Kidney (tissue), 14 donors: ENCODE measurements around the gene FCN1. TPM values are rescaled to one million over a fixed set of nuclear protein-coding genes. Genes with fewer than 3 reads are reported as not detected.

ENCODE experiments used
- DNase-seq, 5 donors: peaks; one replicate each; pipeline ENCODE4 v3.0.0-alpha.2; 2013 to 2020
- FAIRE-seq: peaks from 2 replicates; lab custom pipeline; 2012; peaks lifted over from hg19 to GRCh38; lab: Jason Lieb, UNC
- H3K27ac ChIP-seq, 2 donors: one replicate each; pipeline ENCODE4 v1.7.0; 2013; ENCODE audit warnings: low read depth in 2 of 2, low read length in 2 of 2, inconsistent platforms in 1 of 2
- H3K27me3 ChIP-seq: one replicate; pipeline ENCODE4 v1.7.1; 2013; ENCODE audit warnings: low read length, inconsistent platforms; ENCODE audit not compliant: control insufficient read depth, insufficient read depth
- H3K36me3 ChIP-seq, 3 donors: one replicate each; pipeline versions ENCODE4 v1.7.0 to v1.7.1; 2013; ENCODE audit warnings: low read length in 3 of 3, control low read depth in 1 of 3, inconsistent platforms in 1 of 3; ENCODE audit not compliant: insufficient read depth in 3 of 3, control insufficient read depth in 2 of 3
- H3K4me1 ChIP-seq, 3 donors: one replicate each; pipeline versions ENCODE4 v1.7.0 to v1.7.1; 2013; ENCODE audit warnings: low read length in 3 of 3, inconsistent platforms in 1 of 3, low read depth in 1 of 3; ENCODE audit not compliant: control insufficient read depth in 2 of 3, insufficient read depth in 2 of 3
- H3K4me3 ChIP-seq, 3 donors: one replicate each; pipeline versions ENCODE4 v1.7.0 to v1.8.1; 2013; ENCODE audit warnings: low read length in 3 of 3, control low read depth in 1 of 3, inconsistent platforms in 1 of 3
- H3K9ac ChIP-seq, 3 donors: one replicate each; pipeline versions ENCODE4 v1.7.0 to v1.7.1; 2013; ENCODE audit warnings: low read length in 3 of 3, control low read depth in 1 of 3, inconsistent platforms in 1 of 3
- H3K9me3 ChIP-seq, 3 donors: one replicate each; pipeline versions ENCODE4 v1.7.0 to v1.7.1; 2013; ENCODE audit warnings: low read length in 3 of 3, control low read depth in 1 of 3, inconsistent platforms in 1 of 3; ENCODE audit not compliant: control insufficient read depth in 2 of 3, insufficient read depth in 1 of 3
- intact Hi-C: fragments of 100-400 bp; cut with DNase I; formaldehyde crosslinking; loops from one replicate; pipeline ENCODE4 v1.11.1; 2022
- polyA plus RNA-seq: library from polyadenylated mRNA; stranded (reverse); fragments of 350-450 nt; fragmentation: Illumina TruSeq; extraction: RNeasy Lipid Tissue Mini Kit (QIAGEN cat#74804); gene quantifications from one replicate; pipeline ENCODE4 v1.2.3, GENCODE V29; 2014; ENCODE audit warnings: low read depth, low replicate concordance; ENCODE audit not compliant: insufficient read depth
- total RNA-seq: library from RNA; stranded (reverse); fragmentation: NEBNext Ultra II Directional; extraction: Animal tissue kit (Norgen Biotek cat#: 25700); gene quantifications from one replicate; pipeline ENCODE4 v1.2.1, GENCODE V29; 2021
- TF ChIP-seq, protein P1 (sequence below): IDR thresholded peaks from 3 replicates; pipeline ENCODE4 v1.5.1; 2012; ENCODE audit warnings: mild to moderate bottlenecking, moderate library complexity, borderline replicate concordance; ENCODE audit not compliant: insufficient read depth; ENCODE audit errors: extremely low read depth
- donor health status: control.
- donor health status: control.
- donor health status: control.
- donor health status: control.
- donor health status: control.
- donor health status: DM: yes; HTN: yes; CAD: no.
- donor health status: Normal renal cell carcinoma (clear cell type).

Gene FCN1
- total and polyA plus RNA-seq, 2 donors from 2014 or later = 3.2 to 13.0 TPM

DNA sequence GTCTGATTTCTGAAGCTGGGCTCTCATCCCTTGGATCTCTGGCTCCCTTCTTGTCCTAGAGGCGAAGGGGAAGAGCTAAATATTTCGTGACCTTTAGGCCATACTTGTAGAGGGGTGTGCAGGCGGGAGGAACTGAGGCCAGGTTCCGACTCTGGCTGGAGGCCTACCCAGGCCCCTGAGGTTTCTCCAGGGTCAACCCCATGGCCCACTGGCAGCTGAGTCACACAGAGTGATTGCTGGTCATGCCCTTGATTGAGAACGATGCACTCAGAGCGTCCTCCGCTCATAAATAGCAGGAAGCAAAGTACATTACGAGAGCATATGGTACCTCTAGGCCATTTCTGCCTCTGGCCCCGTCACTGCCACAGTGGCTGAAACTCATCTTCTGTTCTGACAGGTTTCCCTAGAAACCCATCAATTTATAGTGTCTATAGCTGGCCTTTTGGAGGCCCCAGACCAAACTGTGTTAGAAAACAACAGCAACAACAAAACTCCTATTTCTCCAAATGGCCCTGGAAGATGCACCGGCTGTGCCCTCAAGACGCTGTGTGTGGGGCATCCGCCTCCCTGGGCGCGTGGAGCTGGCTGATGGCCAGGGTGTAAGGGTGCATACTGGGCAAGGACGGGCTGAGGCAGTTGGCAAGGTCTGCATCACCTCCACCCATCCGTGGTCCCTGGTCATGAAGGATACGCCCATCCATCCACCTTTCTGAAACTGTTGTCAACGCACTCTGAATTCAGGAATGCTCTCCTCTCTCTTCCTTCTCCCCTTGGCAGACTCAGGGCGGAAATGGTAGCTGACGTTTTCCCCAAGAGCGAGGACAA is 32.9 kb upstream of the FCN1 start:
- DNase-seq (peak in 2 of 5 donors; percentile 25 to 60), FAIRE-seq (no peak)
- Histone ChIP-seq H3K9me3 (peaks cover 0 to 7% (median 0%) of the 10 kb centered on the region in 3 donors), H3K4me3 (no peak overlapping the region), H3K27me3 (no peaks in the 10 kb centered on the region), H3K4me1 (no peaks in the 10 kb centered on the region), H3K27ac (no peak overlapping the region), H3K9ac (no peak overlapping the region), H3K36me3 (no peaks in the 10 kb centered on the region)
- TF ChIP-seq, protein P1, sequence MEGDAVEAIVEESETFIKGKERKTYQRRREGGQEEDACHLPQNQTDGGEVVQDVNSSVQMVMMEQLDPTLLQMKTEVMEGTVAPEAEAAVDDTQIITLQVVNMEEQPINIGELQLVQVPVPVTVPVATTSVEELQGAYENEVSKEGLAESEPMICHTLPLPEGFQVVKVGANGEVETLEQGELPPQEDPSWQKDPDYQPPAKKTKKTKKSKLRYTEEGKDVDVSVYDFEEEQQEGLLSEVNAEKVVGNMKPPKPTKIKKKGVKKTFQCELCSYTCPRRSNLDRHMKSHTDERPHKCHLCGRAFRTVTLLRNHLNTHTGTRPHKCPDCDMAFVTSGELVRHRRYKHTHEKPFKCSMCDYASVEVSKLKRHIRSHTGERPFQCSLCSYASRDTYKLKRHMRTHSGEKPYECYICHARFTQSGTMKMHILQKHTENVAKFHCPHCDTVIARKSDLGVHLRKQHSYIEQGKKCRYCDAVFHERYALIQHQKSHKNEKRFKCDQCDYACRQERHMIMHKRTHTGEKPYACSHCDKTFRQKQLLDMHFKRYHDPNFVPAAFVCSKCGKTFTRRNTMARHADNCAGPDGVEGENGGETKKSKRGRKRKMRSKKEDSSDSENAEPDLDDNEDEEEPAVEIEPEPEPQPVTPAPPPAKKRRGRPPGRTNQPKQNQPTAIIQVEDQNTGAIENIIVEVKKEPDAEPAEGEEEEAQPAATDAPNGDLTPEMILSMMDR = no peak
- intact Hi-C loops = no loop called here

- no peak overlapping the region for H3K27ac ChIP-seq
- no peak overlapping the region for H3K9ac ChIP-seq
- no peak for FAIRE-seq
- no peaks in the 10 kb centered on the region for H3K36me3 ChIP-seq
- H3K4me1 ChIP-seq = no peaks in the 10 kb centered on the region
- TF ChIP-seq, protein P1 = no peak
- peaks cover 0 to 7% (median 0%) of the 10 kb centered on the region in 3 donors for H3K9me3 ChIP-seq
- DNase-seq = peak in 1 of 5 donors; percentile 30
- no peaks in the 10 kb centered on the region for H3K27me3 ChIP-seq
- intact Hi-C loops = no loop called here
- H3K4me3 ChIP-seq = no peak overlapping the region
Measured at GRCh38 chr9:134949681-134950385, 32.1 kb upstream of the FCN1 start.

DNA sequence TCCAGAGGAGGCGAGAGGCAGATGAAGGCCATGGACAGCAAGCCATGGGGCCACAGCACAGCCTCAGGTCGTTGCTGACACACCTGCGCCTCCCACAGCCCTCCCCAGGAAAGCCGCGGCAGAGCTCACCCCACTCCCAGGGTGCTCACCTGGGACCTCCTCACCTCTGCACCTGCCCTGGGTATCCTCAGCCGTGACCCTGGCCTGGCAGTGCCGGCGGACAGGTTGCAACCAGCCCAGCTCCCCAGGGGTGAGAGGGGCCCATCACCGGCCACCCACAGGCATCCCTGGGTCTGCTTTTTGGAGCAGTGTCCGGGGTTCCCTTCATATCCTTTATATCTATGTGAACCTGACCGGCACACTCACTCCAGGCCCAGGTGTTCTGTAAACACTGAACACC is 30.4 kb upstream of the FCN1 start:
- FAIRE-seq (no peak), DNase-seq (peak in 1 of 5 donors; percentile 14)
- no peak overlapping the region for H3K9ac ChIP-seq
- no peak overlapping the region for H3K27ac ChIP-seq
- intact Hi-C loops = no loop called here
- H3K4me1 ChIP-seq = no peaks in the 10 kb centered on the region
- no peak overlapping the region for H3K4me3 ChIP-seq
- TF ChIP-seq, protein P1 = no peak
- H3K27me3 ChIP-seq = no peaks in the 10 kb centered on the region
- H3K9me3 ChIP-seq = peaks cover 0 to 7% (median 0%) of the 10 kb centered on the region in 3 donors
- no peaks in the 10 kb centered on the region for H3K36me3 ChIP-seq
